GM18520 (cell line): Measurements from ENCODE around the gene ROR1.

Source experiments
- ATAC-seq: cut with Tn5 transposase; IDR thresholded peaks from one replicate; pipeline ENCODE4 v1.9.1; 2021; ENCODE audit not compliant: unreplicated experiment

The ROR1 gene

GRCh38 chr1:63854091-63854490 lies 80.3 kb downstream of the ROR1 start:
- no peak for ATAC-seq

- no peak for ATAC-seq
Measured at GRCh38 chr1:63855942-63856341, 82.1 kb downstream of the ROR1 start.

- no peak for ATAC-seq
Measured at GRCh38 chr1:63856924-63857323, 83.1 kb downstream of the ROR1 start.

- ATAC-seq: no peak
Measured at GRCh38 chr1:63857478-63857877, 83.7 kb downstream of the ROR1 start.

- ATAC-seq: no peak
Measured at GRCh38 chr1:63858153-63858552, 84.3 kb downstream of the ROR1 start.

GRCh38 chr1:63859480-63860275 lies 85.9 kb downstream of the ROR1 start:
- ATAC-seq: no peak

- no peak for ATAC-seq
Measured at GRCh38 chr1:63861052-63861691, 87.4 kb downstream of the ROR1 start.

- ATAC-seq: no peak
Measured at GRCh38 chr1:63863145-63863544, 89.3 kb downstream of the ROR1 start.

- ATAC-seq: no peak
Measured at GRCh38 chr1:63864224-63864641, 90.4 kb downstream of the ROR1 start.

- no peak for ATAC-seq
Measured at GRCh38 chr1:63865561-63865960, 91.7 kb downstream of the ROR1 start.

GRCh38 chr1:63866084-63866483 lies 92.3 kb downstream of the ROR1 start:
- ATAC-seq: no peak

GRCh38 chr1:63867429-63868176 lies 93.8 kb downstream of the ROR1 start:
- ATAC-seq: no peak

GRCh38 chr1:63868268-63868781 lies 94.5 kb downstream of the ROR1 start:
- ATAC-seq: no peak

- ATAC-seq: no peak
Measured at GRCh38 chr1:63870152-63870551, 96.3 kb downstream of the ROR1 start.

- no peak for ATAC-seq
Measured at GRCh38 chr1:63871463-63871862, 97.6 kb downstream of the ROR1 start.

GRCh38 chr1:63873751-63874150 lies 99.9 kb downstream of the ROR1 start:
- ATAC-seq: no peak

GRCh38 chr1:63874278-63874880 lies 100.6 kb downstream of the ROR1 start:
- no peak for ATAC-seq

GRCh38 chr1:63875636-63876035 lies 101.8 kb downstream of the ROR1 start:
- ATAC-seq: no peak

GRCh38 chr1:63877021-63877767 lies 103.4 kb downstream of the ROR1 start:
- no peak for ATAC-seq

GRCh38 chr1:63877816-63878215 lies 104.0 kb downstream of the ROR1 start:
- ATAC-seq: no peak

- no peak for ATAC-seq
Measured at GRCh38 chr1:63878932-63879331, 105.1 kb downstream of the ROR1 start.
